Activated CD8-positive, alpha-beta T cell treated with anti-CD3 and anti-CD28 coated beads for 36 hours (primary cell): ENCODE data around the gene ACAP3. TPM values are rescaled to one million over a fixed set of nuclear protein-coding genes. Genes with fewer than 3 reads are reported as not detected.

ENCODE experiments used
- ATAC-seq: fragments of 200-7000 bp; cut with Tn5 transposase; one replicate; pipeline ENCODE4 v1.10.0; 2021; ENCODE audit warnings: mild to moderate bottlenecking, moderate library complexity
- CTCF ChIA-PET: fragments of 350-600 bp; sonication (Branson Sonifier 250); formaldehyde crosslinking; loops from one replicate; lab custom pipeline; 2021; ENCODE audit warnings: antibody characterized with exemption; lab: Charles Lee
- POLR2A ChIA-PET: fragments of 350-600 bp; sonication (Branson Sonifier 250); formaldehyde crosslinking; loops from one replicate; lab custom pipeline; 2021; ENCODE audit warnings: antibody characterized with exemption; lab: Charles Lee
- DNase-seq: peaks from one replicate; pipeline ENCODE4 v3.0.0-alpha.2; 2020
- H3K27ac Mint-ChIP-seq: one replicate; pipeline ENCODE4 v1.8.0; 2021; ENCODE audit warnings: mild to moderate bottlenecking, mixed read lengths
- H3K27me3 Mint-ChIP-seq: one replicate; pipeline ENCODE4 v1.8.0; 2021; ENCODE audit warnings: mixed read lengths
- H3K36me3 Mint-ChIP-seq: one replicate; pipeline ENCODE4 v1.8.0; 2021; ENCODE audit warnings: low read depth, mixed read lengths
- H3K4me1 Mint-ChIP-seq: one replicate; pipeline ENCODE4 v1.8.0; 2021; ENCODE audit warnings: low read depth, mixed read lengths
- H3K4me3 Mint-ChIP-seq: one replicate; pipeline ENCODE4 v1.8.0; 2021; ENCODE audit warnings: mild to moderate bottlenecking, moderate library complexity, mixed read lengths
- H3K9me3 Mint-ChIP-seq: one replicate; pipeline ENCODE4 v1.8.0; 2021; ENCODE audit warnings: mixed read lengths
- intact Hi-C: fragments of 100-400 bp; cut with micrococcal nuclease; formaldehyde crosslinking; loops from one replicate; pipeline ENCODE4 v1.10.0; 2022
- total RNA-seq, 2 experiments: library from RNA; stranded (reverse); gene quantifications; one replicate each; pipeline ENCODE4 v1.2.3, GENCODE V29; 2021
- TF ChIP-seq, protein P1 (sequence below): fragments of 200-600 bp; IDR thresholded peaks from one replicate; pipeline ENCODE4 v1.8.0; 2022; ENCODE audit warnings: antibody characterized with exemption, mild to moderate bottlenecking

The ACAP3 gene
- total RNA-seq, 2 experiments from 2014 or later, result 41.1 to 42.5 TPM

DNA sequence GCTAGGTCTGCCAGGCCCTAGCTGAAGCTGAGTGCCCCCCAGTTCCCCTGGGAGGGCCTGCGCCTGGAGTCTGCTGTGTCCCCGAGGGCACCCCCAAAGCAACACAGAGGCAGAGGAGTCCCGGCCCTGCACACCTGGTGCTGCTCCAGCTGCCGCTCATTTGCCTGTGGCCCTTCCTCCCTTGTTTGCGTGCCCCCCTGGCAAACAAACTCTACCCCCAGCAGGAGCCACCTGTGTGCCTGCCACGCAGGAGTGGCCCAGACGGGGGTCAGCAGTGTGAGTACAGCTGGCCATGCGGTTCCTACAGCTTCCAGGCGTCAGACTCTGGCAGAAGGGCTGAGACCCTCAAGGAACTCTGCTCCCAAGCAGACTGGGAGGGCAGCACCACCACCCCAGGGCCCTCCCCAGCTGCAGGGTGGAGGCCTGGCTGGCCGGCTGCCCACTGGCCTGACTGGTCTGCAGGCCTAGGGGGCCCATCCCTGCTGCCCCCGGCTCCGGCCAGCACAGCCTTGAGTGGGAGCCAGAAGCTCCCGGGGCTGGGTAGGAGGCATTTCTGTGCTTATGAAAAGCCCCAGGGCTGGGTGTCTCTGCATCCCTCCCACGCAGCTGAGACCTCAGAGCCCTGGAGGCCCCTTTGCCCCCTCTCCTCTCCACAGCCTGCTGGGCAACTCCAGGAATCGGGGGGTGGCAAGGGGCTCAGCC is 22.8 kb upstream of the ACAP3 start:
- Mint-ChIP-seq H3K27me3 (no peaks in the 10 kb centered on the region), H3K4me3 (no peak overlapping the region), H3K27ac (no peak overlapping the region), H3K9me3 (no peaks in the 10 kb centered on the region), H3K36me3 (no peaks in the 10 kb centered on the region), H3K4me1 (peaks cover 6% of the 10 kb centered on the region)
- ATAC-seq (no peak), DNase-seq (no peak)
- ChIA-PET CTCF (no interaction called here), POLR2A (interaction anchor here (1.0 to 1.6 kb wide), 2 partner anchors 17 to 18 kb away, joined by 3 to 4 read pairs; no protein-coding TSS in a partner anchor)
- intact Hi-C loops, result no loop called here
- TF ChIP-seq, protein P1, sequence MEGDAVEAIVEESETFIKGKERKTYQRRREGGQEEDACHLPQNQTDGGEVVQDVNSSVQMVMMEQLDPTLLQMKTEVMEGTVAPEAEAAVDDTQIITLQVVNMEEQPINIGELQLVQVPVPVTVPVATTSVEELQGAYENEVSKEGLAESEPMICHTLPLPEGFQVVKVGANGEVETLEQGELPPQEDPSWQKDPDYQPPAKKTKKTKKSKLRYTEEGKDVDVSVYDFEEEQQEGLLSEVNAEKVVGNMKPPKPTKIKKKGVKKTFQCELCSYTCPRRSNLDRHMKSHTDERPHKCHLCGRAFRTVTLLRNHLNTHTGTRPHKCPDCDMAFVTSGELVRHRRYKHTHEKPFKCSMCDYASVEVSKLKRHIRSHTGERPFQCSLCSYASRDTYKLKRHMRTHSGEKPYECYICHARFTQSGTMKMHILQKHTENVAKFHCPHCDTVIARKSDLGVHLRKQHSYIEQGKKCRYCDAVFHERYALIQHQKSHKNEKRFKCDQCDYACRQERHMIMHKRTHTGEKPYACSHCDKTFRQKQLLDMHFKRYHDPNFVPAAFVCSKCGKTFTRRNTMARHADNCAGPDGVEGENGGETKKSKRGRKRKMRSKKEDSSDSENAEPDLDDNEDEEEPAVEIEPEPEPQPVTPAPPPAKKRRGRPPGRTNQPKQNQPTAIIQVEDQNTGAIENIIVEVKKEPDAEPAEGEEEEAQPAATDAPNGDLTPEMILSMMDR, result no peak

GRCh38 chr1:1329304-1330210 is 21.8 kb upstream of the ACAP3 start:
- ATAC-seq, result no peak
- Mint-ChIP-seq H3K27ac (no peak overlapping the region), H3K4me3 (no peak overlapping the region), H3K4me1 (peaks cover 6% of the 10 kb centered on the region), H3K9me3 (no peaks in the 10 kb centered on the region), H3K36me3 (no peaks in the 10 kb centered on the region), H3K27me3 (no peaks in the 10 kb centered on the region)
- CTCF ChIA-PET, result no interaction called here
- TF ChIP-seq, protein P1, result no peak
- POLR2A ChIA-PET, result interaction anchor here (1.0 kb wide), 1 partner anchor 17 kb away, joined by 3 read pairs; no protein-coding TSS in a partner anchor
- intact Hi-C loops, result no loop called here
- DNase-seq, result no peak

GRCh38 chr1:1328254-1328653 is 20.5 kb upstream of the ACAP3 start:
- H3K9me3 Mint-ChIP-seq, result no peaks in the 10 kb centered on the region
- H3K4me3 Mint-ChIP-seq, result no peak overlapping the region
- ChIA-PET POLR2A (interaction anchor here (1.0 to 1.8 kb wide), 2 partner anchors 16 to 19 kb away, joined by 3 to 8 read pairs; no protein-coding TSS in a partner anchor), CTCF (no interaction called here)
- TF ChIP-seq, protein P1, result no peak
- intact Hi-C loops, result no loop called here
- peaks cover 12% of the 10 kb centered on the region for H3K4me1 Mint-ChIP-seq
- peaks cover 2% of the 10 kb centered on the region for H3K36me3 Mint-ChIP-seq
- ATAC-seq (no peak), DNase-seq (no peak)
- no peak overlapping the region for H3K27ac Mint-ChIP-seq
- no peaks in the 10 kb centered on the region for H3K27me3 Mint-ChIP-seq

DNA sequence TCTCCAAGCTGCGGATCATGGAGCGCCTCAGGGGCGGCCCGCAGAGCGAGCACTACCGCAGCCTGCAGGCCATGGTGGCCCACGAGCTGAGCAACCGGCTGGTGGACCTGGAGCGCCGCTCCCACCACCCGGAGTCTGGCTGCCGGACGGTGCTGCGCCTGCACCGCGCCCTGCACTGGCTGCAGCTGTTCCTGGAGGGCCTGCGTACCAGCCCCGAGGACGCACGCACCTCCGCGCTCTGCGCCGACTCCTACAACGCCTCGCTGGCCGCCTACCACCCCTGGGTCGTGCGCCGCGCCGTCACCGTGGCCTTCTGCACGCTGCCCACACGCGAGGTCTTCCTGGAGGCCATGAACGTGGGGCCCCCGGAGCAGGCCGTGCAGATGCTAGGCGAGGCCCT is 19.6 kb upstream of the ACAP3 start:
- ATAC-seq (no peak), DNase-seq (no peak)
- Mint-ChIP-seq H3K36me3 (peaks cover 2% of the 10 kb centered on the region), H3K27ac (no peak overlapping the region), H3K9me3 (no peaks in the 10 kb centered on the region), H3K4me1 (peaks cover 17% of the 10 kb centered on the region), H3K27me3 (no peaks in the 10 kb centered on the region), H3K4me3 (no peak overlapping the region)
- TF ChIP-seq, protein P1, result no peak
- POLR2A ChIA-PET, result interaction anchor here (0.6 to 2.0 kb wide), 3 partner anchors 11 to 166 kb away, joined by 3 to 8 read pairs (median 8); no protein-coding TSS in a partner anchor
- intact Hi-C loops, result no loop called here
- CTCF ChIA-PET, result interaction anchor here (2.2 kb wide), 1 partner anchor 45 kb away, joined by 8 read pairs; no protein-coding TSS in a partner anchor
